ENCODE results near the gene E4F1.

The E4F1 gene

DNA sequence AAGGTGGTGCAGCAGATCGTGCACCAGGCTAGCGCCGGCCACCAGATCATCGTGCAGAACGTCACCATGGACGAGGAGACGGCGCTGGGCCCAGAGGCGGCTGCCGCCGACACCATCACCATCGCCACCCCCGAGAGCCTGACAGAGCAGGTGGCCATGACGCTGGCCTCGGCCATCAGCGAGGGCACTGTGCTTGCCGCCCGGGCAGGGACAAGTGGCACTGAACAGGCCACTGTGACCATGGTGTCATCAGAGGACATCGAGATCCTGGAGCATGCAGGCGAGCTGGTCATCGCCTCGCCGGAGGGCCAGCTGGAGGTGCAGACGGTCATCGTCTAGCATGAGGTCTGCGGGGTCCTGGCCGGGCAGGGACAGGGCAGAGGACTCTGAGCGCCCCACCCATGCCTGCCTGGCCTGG lies 11.9 kb downstream of the E4F1 start:
- Mint-ChIP-seq H3K4me3 (no peak overlapping the region), H3K4me1 (no peaks in the 10 kb centered on the region), H3K36me3 (ENCODE audit: low read depth) (peaks cover 7% of the 10 kb centered on the region), H3K27ac (no peak overlapping the region), H3K27me3 (ENCODE audit: low read depth, poor library complexity) (peaks cover 33% of the 10 kb centered on the region), H3K9me3 (no peaks in the 10 kb centered on the region)
- DNase-seq, result no peak
- TF ChIP-seq, protein P1, sequence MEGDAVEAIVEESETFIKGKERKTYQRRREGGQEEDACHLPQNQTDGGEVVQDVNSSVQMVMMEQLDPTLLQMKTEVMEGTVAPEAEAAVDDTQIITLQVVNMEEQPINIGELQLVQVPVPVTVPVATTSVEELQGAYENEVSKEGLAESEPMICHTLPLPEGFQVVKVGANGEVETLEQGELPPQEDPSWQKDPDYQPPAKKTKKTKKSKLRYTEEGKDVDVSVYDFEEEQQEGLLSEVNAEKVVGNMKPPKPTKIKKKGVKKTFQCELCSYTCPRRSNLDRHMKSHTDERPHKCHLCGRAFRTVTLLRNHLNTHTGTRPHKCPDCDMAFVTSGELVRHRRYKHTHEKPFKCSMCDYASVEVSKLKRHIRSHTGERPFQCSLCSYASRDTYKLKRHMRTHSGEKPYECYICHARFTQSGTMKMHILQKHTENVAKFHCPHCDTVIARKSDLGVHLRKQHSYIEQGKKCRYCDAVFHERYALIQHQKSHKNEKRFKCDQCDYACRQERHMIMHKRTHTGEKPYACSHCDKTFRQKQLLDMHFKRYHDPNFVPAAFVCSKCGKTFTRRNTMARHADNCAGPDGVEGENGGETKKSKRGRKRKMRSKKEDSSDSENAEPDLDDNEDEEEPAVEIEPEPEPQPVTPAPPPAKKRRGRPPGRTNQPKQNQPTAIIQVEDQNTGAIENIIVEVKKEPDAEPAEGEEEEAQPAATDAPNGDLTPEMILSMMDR (IDR thresholded peaks at IDR 0.05), result no peak

DNA sequence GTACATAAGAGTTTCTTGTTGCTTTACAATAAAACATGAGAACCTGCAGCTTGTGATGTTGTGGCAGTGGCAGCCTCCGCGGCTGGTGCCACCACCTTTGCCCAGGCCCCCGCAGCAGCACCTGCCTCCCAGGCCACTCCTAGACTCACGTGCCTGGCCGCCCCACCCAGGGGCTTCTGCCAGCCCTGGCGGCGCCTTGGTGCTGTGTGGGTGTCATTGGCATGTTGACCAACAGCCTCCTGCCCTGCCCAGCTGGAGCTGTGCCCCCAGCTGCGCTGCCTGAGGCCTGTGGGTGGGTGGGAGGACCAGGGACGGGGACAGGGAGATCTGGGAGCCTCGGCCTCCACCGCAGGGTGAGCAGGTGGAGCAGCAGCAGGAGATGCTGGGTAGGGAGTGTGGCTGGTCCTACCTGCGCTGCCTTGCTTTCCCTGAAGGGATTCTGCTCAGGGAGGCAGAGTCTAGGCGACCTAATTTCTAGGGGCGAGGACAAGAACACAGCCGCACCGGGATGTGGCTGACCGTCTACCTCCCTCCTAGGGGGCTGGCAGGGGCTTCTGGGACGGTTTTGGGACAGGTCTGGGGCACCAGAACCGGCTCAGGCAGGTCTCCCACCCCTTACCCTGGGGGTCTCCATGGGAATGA lies 12.4 kb downstream of the E4F1 start:
- H3K4me1 Mint-ChIP-seq, result no peaks in the 10 kb centered on the region
- peaks cover 33% of the 10 kb centered on the region for H3K27me3 Mint-ChIP-seq (ENCODE audit: low read depth, poor library complexity)
- TF ChIP-seq, protein P1 (IDR thresholded peaks at IDR 0.05), result no peak
- no peaks in the 10 kb centered on the region for H3K9me3 Mint-ChIP-seq
- no peak for DNase-seq
- peaks cover 7% of the 10 kb centered on the region for H3K36me3 Mint-ChIP-seq (ENCODE audit: low read depth)
- H3K27ac Mint-ChIP-seq, result no peak overlapping the region
- no peak overlapping the region for H3K4me3 Mint-ChIP-seq

GRCh38 chr16:2236337-2237101 lies 13.1 kb downstream of the E4F1 start, which contains the start of gene DNASE1L2:
TSS of gene DNASE1L2 (plus strand) at chr16:2236444. CDS start at chr16:2236817, 373 bp downstream.
- H3K4me3 Mint-ChIP-seq, result peak within 1 kb of the TSS; percentile 54
- H3K27me3 Mint-ChIP-seq (ENCODE audit: low read depth, poor library complexity), result peaks cover 33% of the 10 kb centered on the region
- no peaks in the 10 kb centered on the region for H3K9me3 Mint-ChIP-seq
- H3K27ac Mint-ChIP-seq, result no peak within 1 kb of the TSS
- no peaks in the 10 kb centered on the region for H3K4me1 Mint-ChIP-seq
- peak; percentile 74 for DNase-seq
- peaks cover 7% of the 10 kb centered on the region for H3K36me3 Mint-ChIP-seq (ENCODE audit: low read depth)
- TF ChIP-seq, protein P1 (IDR thresholded peaks at IDR 0.05), result no peak

GRCh38 chr16:2237102-2237482 lies 13.7 kb downstream of the E4F1 start:
- DNase-seq, result no peak
- Mint-ChIP-seq H3K27ac (no peak overlapping the region), H3K27me3 (ENCODE audit: low read depth, poor library complexity) (peaks cover 33% of the 10 kb centered on the region), H3K36me3 (ENCODE audit: low read depth) (peaks cover 8% of the 10 kb centered on the region), H3K9me3 (no peaks in the 10 kb centered on the region), H3K4me3 (peak overlapping the region; percentile 54), H3K4me1 (no peaks in the 10 kb centered on the region)
- TF ChIP-seq, protein P1 (IDR thresholded peaks at IDR 0.05), result no peak

GRCh38 chr16:2237493-2238149 lies 14.2 kb downstream of the E4F1 start:
- DNase-seq, result peak; percentile 28
- no peaks in the 10 kb centered on the region for H3K9me3 Mint-ChIP-seq
- peaks cover 14% of the 10 kb centered on the region for H3K36me3 Mint-ChIP-seq (ENCODE audit: low read depth)
- H3K27ac Mint-ChIP-seq, result no peak overlapping the region
- peaks cover 33% of the 10 kb centered on the region for H3K27me3 Mint-ChIP-seq (ENCODE audit: low read depth, poor library complexity)
- no peaks in the 10 kb centered on the region for H3K4me1 Mint-ChIP-seq
- TF ChIP-seq, protein P1 (IDR thresholded peaks at IDR 0.05), result no peak
- H3K4me3 Mint-ChIP-seq, result no peak overlapping the region
